HepG2 (cell line): ENCODE measurements around the gene TP53TG3B. TPM values are rescaled to one million over a fixed set of nuclear protein-coding genes. Genes with fewer than 3 reads are reported as not detected.
"Not testable (repeated sequence)": the region's sequence is repeated elsewhere in the genome, so short reads cannot be mapped to it uniquely, and the experiment has no call there.

ENCODE experiments used
- ATAC-seq: fragments of 200-7000 bp; cut with Tn5 transposase; 3 replicates; pipeline ENCODE4 v1.9.1; 2020; ENCODE audit warnings: mild to moderate bottlenecking, moderate library complexity
- BruUV-seq: library from RNA; stranded (reverse); fragments of 400-500 nt; replicated peaks from 2 replicates; lab custom pipeline; 2021; lab: Mats Ljungman, UMichigan
- CTCF ChIA-PET: fragments of 300-600 bp; formaldehyde crosslinking; extraction: SDS; loops from one replicate; lab custom pipeline; 2021; ENCODE audit warnings: low total read pairs, inconsistent platforms, low intra/inter-chr PET ratio; lab: Yijun Ruan, JAX
- POLR2A ChIA-PET: fragments of 350-600 bp; sonication (Branson Sonifier 250); formaldehyde crosslinking; loops from one replicate; lab custom pipeline; 2020; ENCODE audit warnings: antibody characterized with exemption, inconsistent platforms; lab: Yijun Ruan, JAX
- DNase-seq: peaks from one replicate; pipeline ENCODE4 v3.0.0-alpha.2; 2015; ENCODE audit warnings: low spot score
- FAIRE-seq: peaks from 3 replicates; lab custom pipeline; 2011; peaks lifted over from hg19 to GRCh38; lab: Jason Lieb, UNC
- H2AFZ ChIP-seq: one replicate; pipeline ENCODE4 v1.6.1; 2011; ENCODE audit warnings: low read length, inconsistent platforms
- H3K27ac ChIP-seq: fragments of 300-600 bp; 3 replicates; pipeline ENCODE4 v1.8.0; 2011; ENCODE audit warnings: mixed run types, mild to moderate bottlenecking, mixed read lengths, low read length, inconsistent platforms; ENCODE audit not compliant: insufficient read depth; ENCODE audit errors: extremely low read length
- H3K27me3 ChIP-seq, 2 experiments: fragments of 200-600 bp in 1 of 2; 2 replicates in 1 of 2; 3 replicates in 1 of 2; pipeline versions ENCODE4 v1.6.0 to v1.8.0; 2011; ENCODE audit warnings: low read length in 2 of 2, mild to moderate bottlenecking in 2 of 2, moderate library complexity in 2 of 2, inconsistent platforms in 1 of 2; ENCODE audit not compliant: insufficient read depth in 2 of 2, control insufficient read depth in 1 of 2
- H3K36me3 ChIP-seq, 2 experiments: fragments of 200-600 bp in 1 of 2; replicated peaks in 1 of 2; 2 replicates in 1 of 2; 3 replicates in 1 of 2; pipeline versions ENCODE4 v1.5.1 to v1.8.0; 2011; ENCODE audit warnings: low read length in 2 of 2, inconsistent platforms in 1 of 2; ENCODE audit not compliant: insufficient read depth in 2 of 2, control insufficient read depth in 1 of 2
- H3K4me1 ChIP-seq: 2 replicates; pipeline ENCODE4 v1.5.1; 2012; ENCODE audit warnings: low read length, inconsistent platforms; ENCODE audit not compliant: insufficient read depth
- H3K4me2 ChIP-seq: 2 replicates; pipeline ENCODE4 v1.6.0; 2011; ENCODE audit warnings: low read depth, low read length, inconsistent platforms
- H3K4me3 ChIP-seq, 3 experiments: fragments of 200-600 bp in 1 of 3; sonication (generic), shearing (Covaris generic) in 1 of 3; replicated peaks in 1 of 3; 2 replicates each; pipeline ENCODE4 v1.5.1; 2011 to 2016; ENCODE audit warnings: low read length in 3 of 3, inconsistent platforms in 2 of 3, low read depth in 2 of 3, mild to moderate bottlenecking in 2 of 3, control low read depth in 1 of 3, mixed read lengths in 1 of 3; ENCODE audit not compliant: insufficient read depth in 1 of 3
- H3K79me2 ChIP-seq: one replicate; pipeline ENCODE4 v1.6.1; 2011; ENCODE audit warnings: low read length, inconsistent platforms; ENCODE audit not compliant: insufficient read depth
- H3K9ac ChIP-seq: 2 replicates; pipeline ENCODE4 v1.6.0; 2011; ENCODE audit warnings: mild to moderate bottlenecking, low read depth, low read length, inconsistent platforms; ENCODE audit not compliant: insufficient read depth
- H3K9me3 ChIP-seq: 2 replicates; pipeline ENCODE4 v1.5.1; 2012; ENCODE audit warnings: mild to moderate bottlenecking, low read length
- H4K20me1 ChIP-seq: 2 replicates; pipeline ENCODE4 v1.6.0; 2011; ENCODE audit warnings: inconsistent platforms, mild to moderate bottlenecking, low read length, moderate library complexity; ENCODE audit not compliant: insufficient read depth
- HNRNPLL ChIP-seq: fragments of 200-400 bp; formaldehyde crosslinking; IDR thresholded peaks from 2 replicates; pipeline ENCODE4 v1.6.1; 2017; ENCODE audit warnings: mild to moderate bottlenecking, low read depth, low read length; ENCODE audit not compliant: poor library complexity, severe bottlenecking
- WGBS: methylation state at CpG from one replicate; pipeline ENCODE4 v1.1.6; 2017; ENCODE audit warnings: low lambda C conversion rate; 5-methylcytosine and 5-hydroxymethylcytosine counted together
- in situ Hi-C: cut with HindIII; loops from 2 replicates; pipeline ENCODE4 v1.10.0; 2017; ENCODE audit warnings: low pct_unique_long_range_greater_than_20kb; ENCODE audit not compliant: extremely low pct_ligation_motif_present
- intact Hi-C: fragments of 100-400 bp; cut with micrococcal nuclease; formaldehyde crosslinking; loops from one replicate; pipeline ENCODE4 v1.10.0; 2022; ENCODE audit not compliant: unreplicated experiment
- polyA plus RNA-seq, 8 experiments: library from polyadenylated mRNA; depleted of rRNA in 3 of 8; stranded (reverse) in 7 of 8; unstranded in 1 of 8; fragments of >200 nt; fragmentation: Illumina TruSeq in 4 of 8; extraction: Trizol in 4 of 8; gene quantifications; 2 replicates each; pipeline versions ENCODE4 v1.2.1 to v1.2.3, GENCODE V29; 2011 to 2016; ENCODE audit warnings: low read depth in 4 of 8, missing spikeins in 1 of 8, mixed read lengths in 1 of 8; ENCODE audit not compliant: insufficient read depth in 1 of 8
- small RNA-seq, 3 experiments: library from RNA; depleted of rRNA; stranded (forward); fragments of <200 nt; gene quantifications; one replicate each; pipeline ENCODE3, GENCODE V24; 2012; ENCODE audit warnings: low read depth in 2 of 3, low replicate concordance in 1 of 3; ENCODE audit not compliant: insufficient read length in 3 of 3, insufficient read depth in 2 of 3
- total RNA-seq, 5 experiments: library from RNA; depleted of rRNA; stranded (reverse); fragments of >200 nt; fragmentation: Illumina TruSeq; extraction: Trizol; gene quantifications; 2 replicates each; pipeline ENCODE4 v1.2.3, GENCODE V29; 2016; ENCODE audit warnings: low read depth in 1 of 5

The TP53TG3B gene
- total and polyA plus RNA-seq, 2 of the 13 experiments (the other 11 are each of a cell fraction or from before 2014, with no cell fraction given) = not detected

DNA sequence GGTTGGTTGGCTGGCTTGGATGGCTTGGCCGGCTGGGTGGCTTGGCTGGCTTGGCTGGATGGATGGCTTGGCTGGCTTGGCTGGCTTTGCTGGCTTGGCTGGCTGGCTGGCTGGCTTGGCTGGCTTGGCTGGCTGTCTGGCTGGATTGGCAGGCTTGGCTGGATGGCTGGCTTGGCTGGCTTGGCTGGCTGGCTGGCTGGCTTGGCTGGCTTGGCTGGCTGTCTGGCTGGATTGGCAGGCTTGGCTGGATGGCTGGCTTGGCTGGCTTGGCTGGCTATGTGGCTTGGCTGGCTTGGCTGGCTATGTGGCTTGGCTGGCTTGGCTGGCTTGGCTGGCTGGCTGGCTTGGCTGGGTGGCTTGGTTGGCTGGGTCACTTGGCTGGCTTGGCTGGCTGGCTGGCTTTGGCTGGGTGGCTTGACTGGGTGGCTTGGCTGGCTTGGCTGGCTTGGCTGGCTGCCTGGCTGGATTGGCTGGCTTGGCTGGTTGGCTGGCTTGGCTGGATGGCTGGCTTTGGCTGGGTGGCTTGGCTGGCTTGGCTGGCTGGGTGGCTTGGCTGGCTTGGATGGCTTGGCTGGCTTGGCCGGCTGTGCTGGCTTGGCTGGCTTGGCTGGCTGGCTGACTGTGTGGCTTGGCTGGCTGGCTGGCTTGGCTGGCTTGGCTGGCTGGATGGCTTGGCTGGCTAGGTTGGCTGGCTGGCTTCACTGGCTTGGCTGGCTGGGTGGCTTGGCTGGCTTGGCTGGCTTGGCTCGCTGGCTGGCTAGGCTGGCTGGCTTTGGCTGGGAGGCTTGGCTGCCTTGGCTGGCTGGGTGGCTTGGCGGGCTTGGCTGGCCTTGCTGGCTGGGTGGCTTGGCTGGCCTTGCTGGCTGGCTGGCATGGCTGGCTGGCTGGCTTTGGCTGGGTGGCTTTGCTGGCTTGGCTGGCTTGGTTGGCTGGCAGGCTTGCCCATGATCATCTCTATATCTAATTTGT lies 21.3 kb upstream of the TP53TG3B start:
- H2AFZ ChIP-seq, CTCF ChIA-PET, H4K20me1 ChIP-seq, H3K27me3 ChIP-seq, POLR2A ChIA-PET, H3K9ac ChIP-seq, intact Hi-C loops, H3K4me1 ChIP-seq, H3K27ac ChIP-seq, H3K4me2 ChIP-seq, H3K79me2 ChIP-seq, BruUV-seq, in situ Hi-C loops, H3K36me3 ChIP-seq, H3K4me3 ChIP-seq, FAIRE-seq: not testable (repeated sequence)
- DNase-seq = peak; percentile 1
- peak; percentile 26 for TF ChIP-seq HNRNPLL
- 27% methylated on average over 3 of the region's 4 CpGs for WGBS
- peak; percentile 91 for ATAC-seq
- H3K9me3 ChIP-seq = peaks cover 16% of the 10 kb centered on the region

Small RNA genes lying within 50 kb of the gene (small RNA-seq; reads per million reads assigned to genes)
- gene AC141257.3 (0 reads per million in 3 experiments), gene AC141257.4 (0 reads per million in 3 experiments)

Other genes with a start within 250 kb of the TP53TG3B start
- gene TP53TG3C, start 166.6 kb upstream of the TP53TG3B start, total RNA-seq (2016; rRNA removed; fragmentation: Illumina TruSeq; extraction: Trizol) = not detected in 2 replicates
- not detected in 2 replicates for gene TP53TG3C, start 166.6 kb upstream of the TP53TG3B start, polyA plus RNA-seq (2011; rRNA removed)
- not detected in 2 replicates for gene TP53TG3E, start 56.5 kb upstream of the TP53TG3B start, total RNA-seq (2016; rRNA removed; fragmentation: Illumina TruSeq; extraction: Trizol)
- not detected in 2 replicates for gene TP53TG3E, start 56.5 kb upstream of the TP53TG3B start, polyA plus RNA-seq (2011; rRNA removed)
- gene TP53TG3F, start 98.8 kb downstream of the TP53TG3B start, total RNA-seq (2016; rRNA removed; fragmentation: Illumina TruSeq; extraction: Trizol) = not detected in 2 replicates
- not detected in 2 replicates for gene TP53TG3F, start 98.8 kb downstream of the TP53TG3B start, polyA plus RNA-seq (2011; rRNA removed)